ENCODE data around the gene ITGB2. TPM values are rescaled to one million over a fixed set of nuclear protein-coding genes. Genes with fewer than 3 reads are reported as not detected.

ITGB2 gene
- total RNA-seq, 6 experiments from 2014 or later, result 12.9 to 61.8 (median 36.6) TPM

DNA sequence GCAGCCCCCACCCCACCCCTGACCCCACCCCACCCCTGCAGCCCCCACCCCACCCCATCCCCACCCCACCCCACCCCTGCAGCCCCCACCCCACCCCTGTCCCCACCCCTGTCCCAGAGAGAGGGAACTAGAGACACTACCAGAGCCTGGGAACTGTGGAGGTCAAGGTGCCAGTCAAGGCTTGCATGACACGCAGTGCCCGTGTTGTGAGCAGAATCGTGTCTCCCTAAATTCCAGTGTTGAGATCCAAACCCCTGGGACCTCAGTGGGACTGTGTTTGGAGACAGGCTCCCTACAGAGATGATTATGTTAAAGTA is 84.4 kb downstream of the ITGB2 start:
- WGBS (ENCODE audit: insufficient coverage, low coverage, low lambda C conversion rate, missing lambda C conversion rate), result 37% methylated on average over 3 of the region's 3 CpGs
- no peak for ATAC-seq
- no peaks in the 10 kb centered on the region for H3K36me3 ChIP-seq
- intact Hi-C loops (cut with DNase I), result no loop called here
- TF ChIP-seq POLR2A (IDR thresholded peaks at IDR 0.05), result no peak
- TF ChIP-seq CTCF (IDR thresholded peaks at IDR 0.05), result no peak
- no peak overlapping the region for H3K4me3 ChIP-seq
- DNase-seq, result no peak
- no peaks in the 10 kb centered on the region for H3K27me3 ChIP-seq
- no peaks in the 10 kb centered on the region for H3K9me3 ChIP-seq
- H3K27ac ChIP-seq, result no peak overlapping the region
- H3K4me1 ChIP-seq, result no peaks in the 10 kb centered on the region

Other genes starting within 250 kb of the ITGB2 start
- not detected for gene KRTAP12-1, start 238.7 kb downstream of the ITGB2 start, total RNA-seq
- not detected for gene KRTAP10-12, start 223.7 kb downstream of the ITGB2 start, total RNA-seq
- not detected for gene TSPEAR, start 209.3 kb downstream of the ITGB2 start, total RNA-seq
- 10 to 100 TPM; 41.5 to 54.6 (median 49.9) TPM for gene UBE2G2, start 119.1 kb downstream of the ITGB2 start, total RNA-seq
- 10 to 100 TPM; 33.4 to 41.2 (median 36.6) TPM for gene SUMO3, start 102.8 kb downstream of the ITGB2 start, total RNA-seq
- gene PTTG1IP, start 47.2 kb downstream of the ITGB2 start, total RNA-seq, result 100 to 1,000 TPM in 3 of 6 experiments, 10 to 100 TPM in 3; 54.3 to 195 (median 140) TPM
- 10 to 100 TPM; 15.0 to 27.9 (median 17.1) TPM for gene SLX9, start 19.1 kb upstream of the ITGB2 start, total RNA-seq
- 1 to 10 TPM; 4.7 to 9.9 (median 8.6) TPM for gene ADARB1, start 153.7 kb upstream of the ITGB2 start, total RNA-seq